Activated CD4-positive, alpha-beta T cell treated with anti-CD3 and anti-CD28 coated beads, Interleukin-2, amount 50 U/mL, for 4 hours (primary cell): ENCODE data around the gene ERC1.
"Not testable (repeated sequence)": the region's sequence is repeated elsewhere in the genome, so short reads cannot be mapped to it uniquely, and the experiment has no call there.

Experiments used
- DNase-seq, 2 experiments: peaks; one replicate each; pipeline ENCODE4 v3.0.0-alpha.2; 2020

ERC1 gene

DNA sequence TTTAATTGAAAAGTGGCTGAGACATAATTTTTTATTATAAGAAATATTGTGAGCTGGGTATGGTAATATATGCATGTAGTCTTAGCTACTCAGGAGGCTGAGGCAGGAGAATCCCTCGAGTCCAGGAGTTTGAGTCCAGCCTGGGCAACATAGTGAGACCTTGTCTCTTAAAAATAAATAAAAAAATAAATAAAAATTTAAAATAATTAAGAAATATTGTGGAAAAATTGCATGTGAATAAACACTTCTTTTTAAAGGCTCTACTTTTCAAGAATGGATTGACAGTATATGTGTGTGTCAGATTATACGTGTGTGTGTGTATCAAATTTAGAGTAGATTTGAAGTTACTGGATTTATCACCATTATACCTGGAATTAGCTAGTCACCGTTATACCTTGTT, 43.2 kb downstream of the ERC1 start:
- DNase-seq, result no peak

DNA sequence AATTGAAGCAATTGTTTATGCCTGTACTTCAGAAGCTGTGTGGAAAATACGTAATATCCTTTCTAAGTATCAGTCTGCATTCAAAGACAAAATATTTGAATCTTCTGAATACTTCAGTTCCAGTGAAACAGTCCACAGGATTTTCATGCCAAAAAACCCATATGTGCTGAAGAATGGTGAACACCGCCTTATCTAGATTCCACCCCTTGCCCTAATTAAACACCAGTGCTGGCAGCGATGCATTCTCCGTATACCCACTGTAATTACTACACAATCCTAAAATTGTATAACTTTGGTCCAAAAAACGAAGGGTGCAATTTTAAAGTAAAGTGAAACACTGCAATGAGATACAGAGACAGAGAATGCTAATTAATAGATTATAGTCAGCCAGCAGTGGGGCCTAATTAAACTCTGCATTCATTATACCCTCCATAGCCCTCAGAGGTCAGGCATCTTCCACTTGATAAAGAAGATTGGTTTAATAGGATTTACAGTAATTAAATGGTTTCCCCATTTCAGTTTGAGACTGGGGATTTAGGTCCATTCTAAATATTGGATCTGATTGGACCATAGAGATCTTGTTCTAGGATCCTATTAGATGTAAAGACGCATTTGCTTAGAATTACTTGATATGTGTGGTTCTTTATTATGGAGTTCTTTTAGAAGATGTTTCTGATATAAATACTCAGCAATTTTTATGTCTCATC, 43.9 kb downstream of the ERC1 start:
- no peak for DNase-seq

DNA sequence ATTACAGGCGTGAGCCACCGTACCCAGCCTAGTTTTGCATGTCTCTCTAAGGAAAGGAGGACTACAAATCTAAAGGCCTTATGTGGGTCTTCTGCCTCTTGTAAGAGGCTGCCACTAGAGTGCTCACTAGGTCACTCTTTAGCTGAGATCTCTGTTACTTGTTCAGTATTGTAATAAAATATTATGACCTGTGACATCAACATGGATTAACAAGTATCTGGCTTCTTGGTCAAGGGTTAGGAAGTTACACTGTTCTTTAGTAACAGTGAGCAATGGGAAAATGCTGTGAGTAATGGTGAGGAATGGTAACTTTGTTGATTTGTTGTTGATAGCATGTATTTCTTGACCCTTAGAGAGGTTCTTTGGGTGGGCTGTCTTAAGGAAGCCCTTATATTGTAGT, 50.5 kb downstream of the ERC1 start:
- DNase-seq, result no peak

DNA sequence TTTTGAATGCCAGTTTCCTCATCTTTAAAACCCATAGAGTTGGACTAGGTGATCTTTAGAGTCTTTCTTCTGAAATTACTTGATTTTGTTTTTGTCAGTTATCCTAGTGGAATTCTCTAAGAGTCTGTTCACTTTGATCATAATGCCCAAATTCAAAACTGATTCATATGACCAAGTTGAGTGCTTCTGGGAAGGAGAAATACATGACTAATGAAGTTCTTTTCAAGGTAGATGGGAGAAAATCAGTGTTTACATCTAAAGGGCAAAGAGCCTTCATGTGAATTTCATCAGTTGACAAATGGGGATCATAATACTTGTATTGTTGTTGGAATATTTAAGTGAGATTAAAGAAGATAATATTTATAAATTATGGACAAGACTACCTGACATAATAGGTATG, 53.2 kb downstream of the ERC1 start:
- DNase-seq, result no peak

DNA sequence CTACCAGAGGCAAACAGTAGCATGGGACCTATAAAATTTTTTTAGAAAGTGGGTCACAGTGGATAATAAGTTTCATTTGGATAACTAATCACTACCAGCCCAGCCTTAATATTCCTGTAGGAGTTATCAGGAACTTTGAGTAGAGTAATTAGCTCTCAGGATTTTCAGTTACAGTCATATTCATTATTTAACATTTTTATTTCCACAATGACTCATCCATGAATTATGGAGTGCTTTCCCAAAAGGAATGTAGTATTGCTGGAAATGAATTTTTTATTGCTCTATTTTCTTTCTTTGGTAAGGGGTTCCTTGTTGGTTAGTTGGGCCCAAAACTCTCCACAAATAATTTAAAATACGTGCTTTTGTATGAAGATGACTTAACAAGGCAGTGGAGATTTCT, 53.7 kb downstream of the ERC1 start:
- no peak for DNase-seq

DNA sequence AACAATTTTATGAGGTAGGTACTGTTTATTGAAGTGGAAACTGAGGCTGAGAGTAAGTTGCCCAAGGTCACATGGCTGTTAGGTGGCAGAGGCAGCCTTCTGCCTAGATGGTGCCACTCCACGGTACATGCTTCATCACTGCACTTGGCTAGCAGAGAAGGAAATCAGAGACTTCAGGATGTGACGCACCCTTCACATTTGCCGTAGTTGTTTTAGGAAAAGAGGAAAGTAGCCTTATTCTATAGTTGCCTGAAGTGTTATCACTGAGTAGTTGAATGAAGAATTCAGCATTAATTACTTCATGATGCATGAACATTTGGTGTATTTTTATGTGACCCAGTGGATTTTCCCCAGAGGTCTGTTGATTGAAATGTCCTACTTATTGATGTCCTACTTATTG, 55.7 kb downstream of the ERC1 start:
- DNase-seq, result no peak

DNA sequence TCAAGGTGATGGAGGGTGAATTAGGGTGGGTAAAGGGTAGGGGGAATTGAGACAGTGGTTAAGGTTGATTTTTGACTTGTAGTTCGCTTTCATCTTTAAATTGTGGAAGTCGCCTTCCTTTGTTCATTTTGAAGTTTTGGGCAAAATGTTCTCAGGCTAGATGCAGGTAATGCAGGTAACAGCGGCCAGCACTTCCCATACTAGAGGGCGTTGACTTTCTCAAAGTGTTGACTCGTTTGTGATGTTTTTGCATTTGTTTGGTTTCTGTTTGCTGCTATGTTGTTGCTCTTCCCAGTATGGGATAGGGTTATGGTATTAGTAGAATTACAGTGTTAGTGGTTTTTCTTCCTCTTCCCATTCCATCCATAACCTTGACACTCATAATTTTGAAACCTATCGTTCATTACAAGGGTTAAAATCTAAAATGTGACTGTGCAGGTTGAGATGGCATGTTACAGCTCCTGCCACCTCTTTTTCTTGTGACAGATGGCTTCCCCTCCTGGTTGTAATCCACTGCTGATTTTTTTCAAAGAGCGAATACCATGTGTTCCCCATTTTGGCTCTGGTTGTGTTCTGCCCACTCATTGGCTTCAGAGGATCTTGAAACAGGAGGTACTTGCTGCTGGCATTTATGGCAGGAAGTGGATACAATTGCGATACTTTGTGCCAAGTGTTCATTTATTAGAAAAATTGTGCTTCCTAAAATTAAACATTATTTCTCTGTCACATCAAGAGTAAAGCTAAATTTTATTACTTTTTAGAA, 57.1 kb downstream of the ERC1 start:
- no peak for DNase-seq

DNA sequence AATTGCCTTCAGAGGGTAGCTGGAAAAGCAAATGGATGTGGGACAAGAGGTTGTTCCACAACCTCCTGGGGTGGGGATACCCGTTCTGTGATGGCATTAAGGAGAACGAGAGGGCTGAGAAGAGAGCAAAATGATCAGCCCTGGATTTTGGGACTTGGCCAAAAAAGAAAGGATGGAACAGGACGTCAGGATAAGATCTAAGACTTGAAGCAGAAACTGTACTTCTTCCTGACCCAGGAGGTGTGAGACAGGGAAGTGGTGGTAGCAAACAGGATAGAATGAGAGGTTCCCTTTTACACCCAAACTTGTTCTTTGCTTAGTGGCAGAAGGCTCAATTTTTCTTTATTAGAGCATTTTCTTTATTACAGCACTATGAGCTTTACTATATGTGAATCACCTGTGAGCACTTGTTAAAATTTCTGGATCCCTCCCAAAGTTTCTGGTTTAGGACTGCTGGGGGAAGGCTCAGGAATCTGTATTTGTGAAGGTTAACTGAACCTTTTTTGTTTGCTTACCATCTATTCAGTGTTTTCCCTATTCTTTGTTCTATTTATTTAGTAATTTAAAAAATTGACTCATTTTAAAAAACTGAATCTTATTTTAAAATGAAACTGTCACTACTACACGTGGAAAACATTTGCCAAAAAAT, 59.2 kb downstream of the ERC1 start:
- DNase-seq, result no peak

DNA sequence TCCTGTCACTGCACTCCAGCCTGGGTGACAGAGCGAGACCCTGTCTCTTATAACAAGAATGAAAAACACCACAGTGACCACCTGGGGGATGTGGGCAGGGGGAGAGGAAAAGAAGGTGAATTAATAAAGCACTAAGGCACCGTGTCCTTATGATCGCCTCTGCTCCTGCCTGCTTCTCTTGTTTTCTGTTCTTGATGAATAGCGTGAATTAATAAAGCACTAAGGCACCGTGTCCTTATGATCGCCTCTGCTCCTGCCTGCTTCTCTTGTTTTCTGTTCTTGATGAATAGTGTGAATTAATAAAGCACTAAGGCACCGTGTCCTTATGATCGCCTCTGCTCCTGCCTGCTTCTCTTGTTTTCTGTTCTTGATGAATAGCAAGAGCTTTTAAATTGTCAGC, 60.6 kb downstream of the ERC1 start:
- not testable (repeated sequence) for DNase-seq

DNA sequence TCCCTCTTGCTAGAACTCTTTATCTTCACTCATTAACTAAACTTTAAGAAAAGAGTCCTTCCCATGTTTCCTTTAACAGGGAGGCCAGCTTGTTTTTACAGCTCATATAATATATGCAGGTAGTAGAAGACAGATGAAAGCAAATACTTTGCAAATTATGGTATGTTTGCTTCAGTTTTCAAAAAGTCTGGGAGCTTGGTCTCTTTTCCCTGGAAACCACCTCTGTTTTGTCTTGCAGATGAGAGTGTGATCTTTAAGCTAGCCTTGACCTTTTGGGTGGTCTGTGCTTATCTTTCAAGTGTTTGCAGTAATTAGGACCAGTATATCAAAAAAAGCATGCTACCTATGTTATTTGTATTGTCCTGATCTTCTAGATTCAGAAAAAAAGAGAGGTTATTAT, 62.7 kb downstream of the ERC1 start:
- no peak for DNase-seq

DNA sequence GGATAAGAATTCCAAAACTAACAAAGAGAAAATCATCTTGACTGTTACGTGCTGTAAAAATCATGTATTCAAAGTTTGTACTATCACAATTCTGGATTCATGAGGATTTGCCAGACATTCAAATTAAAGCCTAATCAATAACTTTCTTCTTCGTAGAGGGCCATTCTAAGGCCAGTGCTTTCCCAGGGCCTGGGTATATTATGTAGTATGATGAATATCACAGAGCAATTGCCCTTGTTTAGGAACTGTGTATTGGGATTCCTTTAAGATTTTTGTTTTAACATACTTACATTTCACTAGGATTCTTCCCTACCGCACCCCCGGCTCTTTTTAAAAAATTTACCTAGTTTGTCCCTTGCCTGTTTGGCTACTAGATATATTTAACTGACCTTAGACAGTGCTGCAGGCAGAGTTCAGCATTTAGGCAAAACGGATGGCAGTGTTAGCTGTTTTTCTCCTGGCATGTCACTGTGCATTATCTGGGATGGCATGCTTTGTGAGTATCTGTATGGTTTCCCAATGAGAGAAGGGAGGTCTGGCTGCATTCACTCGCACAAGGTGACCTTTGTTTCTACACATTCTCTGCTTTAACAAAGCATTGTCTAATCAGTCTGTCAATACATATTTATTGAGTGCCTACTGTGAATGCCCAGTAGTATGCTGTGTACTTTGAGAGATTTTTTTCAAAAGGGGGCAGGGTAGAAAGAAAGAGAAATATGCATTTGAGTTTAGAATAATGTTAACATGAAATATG, 63.3 kb downstream of the ERC1 start:
- DNase-seq, result no peak

DNA sequence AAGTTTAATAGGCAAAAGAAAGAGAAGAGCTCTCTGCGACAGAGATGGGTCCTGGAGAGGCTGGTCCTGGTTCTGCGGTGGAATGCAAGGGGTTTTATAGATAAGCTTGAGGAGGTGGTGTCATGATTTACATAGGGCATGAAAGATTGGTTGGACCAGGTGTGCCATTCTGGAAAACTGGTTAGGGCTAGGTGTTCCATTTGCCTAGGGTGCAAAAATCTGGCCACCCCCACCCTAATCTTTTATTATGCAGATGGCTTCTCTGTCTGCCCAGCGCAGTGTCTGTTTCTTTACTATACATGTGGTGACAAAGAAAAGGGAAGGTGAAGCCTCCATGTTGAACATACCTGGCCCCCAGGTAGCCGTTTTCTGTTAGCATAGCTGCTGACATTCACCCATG, 65.4 kb downstream of the ERC1 start:
- DNase-seq, result no peak

DNA sequence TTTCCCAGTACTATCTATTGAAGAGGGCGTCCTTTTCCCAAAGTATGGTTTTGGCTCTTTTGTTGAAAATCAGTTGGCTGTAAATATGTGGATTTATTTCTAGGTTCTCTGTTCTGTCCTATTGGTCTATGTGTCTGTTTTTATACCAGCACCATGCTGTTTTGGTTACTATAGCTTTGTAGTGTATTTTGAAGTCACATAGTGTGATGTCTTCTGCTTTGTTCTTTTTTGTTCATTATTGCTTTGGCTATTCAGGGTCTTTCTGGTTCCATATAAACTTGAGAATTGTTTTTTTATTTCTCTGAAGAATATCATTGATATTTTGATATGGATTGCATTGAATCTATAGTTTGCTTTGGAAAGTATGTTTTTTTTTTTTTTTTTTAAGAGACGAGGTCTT, 67.4 kb downstream of the ERC1 start:
- DNase-seq, result no peak

DNA sequence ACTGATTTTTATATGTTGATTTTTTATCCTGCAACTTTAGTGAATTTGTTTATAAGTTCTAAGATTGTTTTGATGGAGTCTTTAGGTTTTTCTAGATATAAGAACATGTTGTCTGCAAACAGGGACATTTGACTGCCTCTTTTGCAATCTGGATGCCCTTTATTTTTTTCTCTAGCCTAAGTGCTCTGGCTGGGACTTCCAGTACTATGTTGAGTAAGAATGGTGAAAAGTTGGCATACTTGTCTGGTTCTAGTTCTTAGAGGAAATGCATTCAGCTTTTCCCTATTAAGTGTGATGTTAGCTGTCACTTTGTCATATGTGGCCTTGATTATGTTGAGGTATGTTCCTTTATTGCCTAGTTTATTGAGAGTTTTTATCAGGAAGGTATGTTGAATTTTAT, 68.1 kb downstream of the ERC1 start:
- no peak for DNase-seq

DNA sequence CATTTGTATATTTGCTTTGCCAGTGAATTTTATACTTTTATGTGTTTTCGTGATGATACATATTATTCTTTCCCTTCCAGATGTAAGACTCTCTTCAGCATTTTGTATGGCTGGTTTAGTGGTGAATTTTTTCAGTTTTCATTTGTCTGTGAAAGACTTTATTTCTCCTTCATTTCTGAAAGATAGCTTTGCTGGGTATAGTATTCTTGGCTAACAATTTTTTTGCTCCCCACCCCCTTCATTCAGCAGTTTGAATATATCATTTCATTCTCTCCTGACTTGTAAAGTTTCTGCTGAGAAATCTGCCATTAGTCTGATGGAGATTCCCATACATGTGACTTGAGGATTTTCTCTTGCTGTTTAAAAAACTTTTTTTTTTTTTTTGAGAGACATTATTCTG, 72.8 kb downstream of the ERC1 start:
- DNase-seq, result no peak

DNA sequence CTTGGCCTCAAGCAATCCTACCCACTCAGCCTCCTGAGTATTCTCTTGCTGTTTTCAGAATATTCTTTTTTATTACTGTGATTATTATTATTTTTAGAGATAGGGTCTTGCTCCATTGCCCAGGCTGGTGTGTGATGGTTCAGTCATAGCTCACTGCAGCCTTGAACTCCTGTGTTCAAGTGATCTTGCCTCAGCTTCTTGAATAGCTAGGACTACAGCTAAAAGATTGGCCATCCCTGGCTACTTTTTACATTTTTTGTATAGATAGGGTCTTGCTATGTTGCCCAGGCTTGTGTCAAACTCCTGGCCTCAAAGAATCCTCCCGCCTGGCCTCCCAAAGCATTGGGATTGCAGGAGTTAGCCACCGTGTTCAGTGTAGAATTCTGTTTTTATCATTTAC, 73.3 kb downstream of the ERC1 start:
- DNase-seq, result no peak

DNA sequence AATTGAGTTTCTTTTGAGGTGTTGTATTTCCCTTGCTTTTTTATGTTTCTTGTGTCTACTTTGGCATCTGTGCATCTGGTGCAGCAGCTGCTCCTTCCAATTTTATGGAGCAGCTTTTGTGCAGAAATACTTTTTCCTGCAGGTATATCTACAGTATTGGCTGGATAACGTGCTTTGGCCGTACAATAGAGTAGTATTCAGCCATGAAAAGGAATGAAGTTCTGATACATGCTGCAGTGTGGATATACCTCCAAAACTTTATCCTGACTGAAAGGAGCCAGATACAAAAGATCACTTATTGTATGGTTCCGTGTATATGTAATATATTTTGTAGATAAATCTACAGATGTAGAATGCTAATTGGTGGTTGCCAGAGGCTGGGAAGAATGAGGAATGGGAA, 74.6 kb downstream of the ERC1 start:
- DNase-seq, result no peak

DNA sequence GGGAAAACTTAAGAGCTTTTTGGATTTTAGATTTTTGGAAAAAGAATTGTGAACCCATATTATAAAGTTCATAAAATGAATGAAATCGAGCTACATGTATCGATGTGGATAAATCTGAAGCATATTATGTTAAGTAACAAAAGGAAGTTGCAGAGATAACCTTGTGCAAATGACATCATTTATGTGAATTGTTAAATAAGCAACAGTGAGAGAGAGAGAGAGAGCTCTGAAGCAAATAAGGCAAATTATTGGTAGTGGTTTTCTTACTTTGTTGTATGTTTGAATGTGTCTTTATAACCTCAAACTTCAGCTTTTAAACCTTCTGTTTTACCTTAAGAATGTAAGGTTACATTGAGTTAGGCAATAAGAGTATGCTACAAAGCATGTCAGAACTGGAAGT, 78.8 kb downstream of the ERC1 start:
- DNase-seq, result no peak

DNA sequence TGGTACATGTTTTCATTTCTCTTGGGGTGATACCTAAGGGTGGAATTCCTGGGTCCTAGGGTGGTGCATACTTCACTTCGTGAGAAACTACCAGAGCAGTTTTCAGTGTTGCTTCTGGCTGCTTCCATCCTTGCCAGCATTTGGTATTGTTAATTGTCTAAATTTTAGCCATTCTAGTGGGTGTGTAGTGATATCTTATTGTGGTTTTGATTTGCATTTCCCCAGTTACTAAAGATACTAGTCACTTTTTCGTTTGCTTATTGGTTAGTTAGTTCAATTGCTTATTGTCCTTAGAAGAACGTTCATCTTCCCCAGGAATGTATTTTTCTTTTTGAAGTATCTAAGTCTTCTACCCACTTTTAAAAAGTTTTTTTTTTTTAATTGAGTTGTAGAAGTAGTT, 80.2 kb downstream of the ERC1 start:
- no peak for DNase-seq

DNA sequence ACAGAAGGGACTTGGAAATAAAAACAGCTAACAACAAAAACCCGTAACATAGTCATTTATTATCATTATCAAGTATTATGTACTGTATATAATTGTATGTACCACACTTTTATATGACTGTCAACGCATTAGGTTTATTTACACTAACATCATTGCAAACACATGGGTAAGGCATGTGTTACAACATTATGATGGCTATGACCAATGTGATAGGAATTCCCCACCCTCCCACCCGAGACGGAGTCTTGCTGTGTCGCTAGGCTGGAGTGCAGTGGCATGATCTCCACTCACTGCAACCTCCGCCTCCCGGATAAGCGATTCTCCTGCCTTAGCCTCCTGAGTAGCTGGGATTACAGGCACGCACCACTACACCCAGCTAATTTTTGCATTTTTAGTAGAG, 82.6 kb downstream of the ERC1 start:
- DNase-seq, result no peak

DNA sequence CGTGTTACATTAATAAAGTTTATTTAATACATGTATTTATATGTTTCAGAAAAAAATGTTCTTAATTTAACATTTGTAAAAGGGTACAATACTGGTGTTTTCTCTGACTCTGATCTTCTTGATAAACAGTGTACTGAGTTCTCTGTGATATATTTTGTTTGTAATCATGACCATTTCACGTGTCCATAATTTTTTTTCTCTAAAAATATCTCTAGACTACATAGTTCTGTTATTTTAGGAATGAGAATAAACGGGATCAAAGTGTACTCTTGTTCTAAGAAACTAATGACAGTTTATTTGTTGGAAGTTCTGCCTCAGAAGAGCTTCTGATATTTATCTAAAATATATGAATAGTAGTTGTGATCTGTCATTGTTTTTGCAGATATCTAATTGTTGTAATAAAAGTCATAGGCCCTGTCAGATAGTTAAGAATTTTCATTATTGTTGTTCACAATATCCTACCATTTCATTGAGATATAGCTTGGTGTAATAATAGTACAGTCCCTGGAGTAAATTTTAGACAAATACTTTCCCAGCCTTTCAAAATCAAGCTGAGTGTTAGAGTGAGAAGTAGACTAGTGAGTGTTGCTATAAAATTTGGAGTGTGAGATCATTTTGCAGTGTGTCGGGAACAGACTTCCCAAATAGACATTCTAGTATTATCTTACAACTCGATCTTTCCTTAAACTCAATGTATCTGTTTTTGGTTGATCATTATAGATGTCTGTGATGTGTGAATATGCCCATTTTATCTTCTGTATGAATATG, 86.2 kb downstream of the ERC1 start:
- DNase-seq, result no peak

DNA sequence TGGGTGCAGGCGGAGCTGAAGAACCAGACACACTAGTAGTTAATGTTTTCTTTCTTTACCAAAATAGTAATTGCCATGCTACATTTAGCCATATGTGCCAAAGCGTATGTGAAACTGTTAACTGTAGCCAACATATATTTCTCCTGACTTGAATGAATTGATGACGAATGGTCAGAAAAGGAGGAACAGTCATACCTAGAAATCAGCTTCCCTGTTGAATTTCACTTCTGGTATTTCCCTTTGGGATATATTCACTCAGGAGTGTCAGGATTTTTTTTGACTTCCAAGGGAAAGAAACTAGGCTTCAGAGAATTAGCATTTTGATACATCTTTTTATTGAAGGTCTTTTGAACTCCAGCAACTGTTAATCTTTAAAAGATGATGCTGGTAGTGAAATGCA, 87.0 kb downstream of the ERC1 start:
- no peak for DNase-seq
